GM12873 (cell line): Measurements from ENCODE around the gene CDH12.

Experiments used
- TF ChIP-seq, protein P1 (sequence below): IDR thresholded peaks from 2 replicates; pipeline ENCODE4 v1.5.1; 2012; ENCODE audit warnings: low read depth, mild to moderate bottlenecking, moderate library complexity, low read length, control low read depth; ENCODE audit not compliant: insufficient read depth; ENCODE audit errors: missing control alignments

Gene CDH12

GRCh38 chr5:22728610-22729009, 124.5 kb downstream of the CDH12 start:
- TF ChIP-seq, protein P1, sequence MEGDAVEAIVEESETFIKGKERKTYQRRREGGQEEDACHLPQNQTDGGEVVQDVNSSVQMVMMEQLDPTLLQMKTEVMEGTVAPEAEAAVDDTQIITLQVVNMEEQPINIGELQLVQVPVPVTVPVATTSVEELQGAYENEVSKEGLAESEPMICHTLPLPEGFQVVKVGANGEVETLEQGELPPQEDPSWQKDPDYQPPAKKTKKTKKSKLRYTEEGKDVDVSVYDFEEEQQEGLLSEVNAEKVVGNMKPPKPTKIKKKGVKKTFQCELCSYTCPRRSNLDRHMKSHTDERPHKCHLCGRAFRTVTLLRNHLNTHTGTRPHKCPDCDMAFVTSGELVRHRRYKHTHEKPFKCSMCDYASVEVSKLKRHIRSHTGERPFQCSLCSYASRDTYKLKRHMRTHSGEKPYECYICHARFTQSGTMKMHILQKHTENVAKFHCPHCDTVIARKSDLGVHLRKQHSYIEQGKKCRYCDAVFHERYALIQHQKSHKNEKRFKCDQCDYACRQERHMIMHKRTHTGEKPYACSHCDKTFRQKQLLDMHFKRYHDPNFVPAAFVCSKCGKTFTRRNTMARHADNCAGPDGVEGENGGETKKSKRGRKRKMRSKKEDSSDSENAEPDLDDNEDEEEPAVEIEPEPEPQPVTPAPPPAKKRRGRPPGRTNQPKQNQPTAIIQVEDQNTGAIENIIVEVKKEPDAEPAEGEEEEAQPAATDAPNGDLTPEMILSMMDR, result no peak

GRCh38 chr5:22722491-22722890, 130.7 kb downstream of the CDH12 start:
- TF ChIP-seq, protein P1, result no peak

DNA sequence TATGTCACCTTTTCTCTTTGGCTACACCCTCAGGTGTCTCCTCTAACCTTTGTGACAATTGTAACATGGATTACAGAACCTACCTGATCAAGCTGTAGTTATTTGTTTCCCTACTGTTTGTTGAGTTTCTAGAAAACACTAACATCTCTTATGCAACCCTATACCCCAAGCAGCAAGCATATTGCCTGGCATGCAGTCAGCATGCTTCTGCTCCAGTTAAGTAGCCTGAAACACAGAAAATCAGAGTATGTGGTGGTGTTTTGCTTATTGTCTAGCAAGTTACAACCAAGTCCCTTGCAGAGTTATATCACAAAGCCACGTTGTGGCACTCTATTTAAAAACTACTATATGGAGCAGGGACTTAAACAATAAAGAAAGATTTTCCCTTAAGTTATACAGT, 131.1 kb downstream of the CDH12 start:
- TF ChIP-seq, protein P1, result no peak

- TF ChIP-seq, protein P1, result no peak
Observed at GRCh38 chr5:22719842-22720241, 133.3 kb downstream of the CDH12 start.

DNA sequence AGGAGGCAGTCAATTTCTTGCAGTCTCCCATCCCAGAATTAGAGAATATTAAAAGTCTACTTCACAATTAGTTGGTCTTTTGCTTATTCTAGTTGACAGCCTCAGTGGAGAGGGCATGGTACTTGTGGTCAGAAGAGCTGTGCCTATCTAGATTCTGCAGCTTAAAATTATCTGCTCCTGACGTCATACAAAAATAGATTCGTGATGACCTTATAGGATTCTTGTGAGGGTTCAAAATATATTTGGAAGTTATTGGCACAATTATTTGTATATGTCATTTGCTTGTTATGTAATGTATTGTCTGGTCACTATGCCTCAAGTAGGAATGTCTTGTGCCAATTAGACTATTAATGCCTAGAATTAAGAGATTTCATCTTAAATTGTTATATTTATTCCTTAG, 142.5 kb downstream of the CDH12 start:
- TF ChIP-seq, protein P1, result no peak

GRCh38 chr5:22709743-22710142, 143.4 kb downstream of the CDH12 start:
- TF ChIP-seq, protein P1, result no peak

DNA sequence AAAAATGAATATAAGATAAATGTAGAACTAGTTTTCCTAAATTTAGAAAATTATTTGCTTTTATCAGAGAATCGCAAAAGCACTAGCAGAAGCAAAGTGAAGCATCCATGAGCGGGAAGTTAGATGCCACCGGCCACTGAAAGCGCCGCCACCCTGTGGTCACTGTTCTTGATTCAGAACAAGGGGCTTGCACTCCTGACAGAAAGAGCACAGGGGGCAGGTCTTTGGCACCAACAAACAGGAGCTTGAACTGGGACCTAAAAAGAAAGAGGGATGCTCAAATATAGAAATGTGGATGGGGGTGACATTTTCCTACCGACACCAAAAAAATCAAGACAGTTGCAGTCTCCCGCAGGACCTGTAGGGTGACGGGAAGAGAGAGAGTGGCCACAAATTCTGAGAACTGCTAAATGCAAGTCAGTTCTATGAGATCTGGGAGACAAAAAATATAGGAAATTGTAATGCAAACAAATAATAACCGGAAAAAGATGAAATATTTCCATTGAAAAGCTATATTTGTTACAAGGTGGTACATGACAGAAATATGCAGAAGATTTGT, 144.3 kb downstream of the CDH12 start:
- TF ChIP-seq, protein P1, result no peak

DNA sequence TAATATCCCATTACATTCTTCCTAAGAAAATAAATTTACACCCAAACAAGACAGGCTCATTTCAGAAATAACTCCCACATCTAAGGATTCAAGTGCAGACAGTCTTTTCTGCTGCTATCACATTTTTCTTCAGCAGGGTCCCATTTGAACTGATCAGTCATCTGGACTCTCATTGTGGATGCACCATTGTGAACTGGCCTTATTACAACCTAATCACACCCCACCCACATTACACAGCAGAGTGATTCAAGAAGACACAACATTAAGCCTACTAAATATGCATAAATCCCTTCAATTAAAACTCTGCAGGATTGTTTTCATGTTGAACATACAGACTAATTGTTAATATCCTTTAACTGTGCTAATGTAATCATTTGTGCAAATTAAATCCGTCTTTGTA, 146.2 kb downstream of the CDH12 start:
- TF ChIP-seq, protein P1, result no peak
